GM19238 (cell line): ENCODE measurements around the gene POMC.
"Not testable (repeated sequence)": the region's sequence is repeated elsewhere in the genome, so short reads cannot be mapped to it uniquely, and the experiment has no call there.

Source experiments
- DNase-seq: peaks from one replicate; pipeline ENCODE4 v3.0.0; 2011; ENCODE audit warnings: low spot score; ENCODE audit not compliant: insufficient read length

The POMC gene

GRCh38 chr2:25132693-25133092 is 35.7 kb downstream of the POMC start:
- no peak for DNase-seq

GRCh38 chr2:25132299-25132635 is 36.1 kb downstream of the POMC start:
- no peak for DNase-seq

DNA sequence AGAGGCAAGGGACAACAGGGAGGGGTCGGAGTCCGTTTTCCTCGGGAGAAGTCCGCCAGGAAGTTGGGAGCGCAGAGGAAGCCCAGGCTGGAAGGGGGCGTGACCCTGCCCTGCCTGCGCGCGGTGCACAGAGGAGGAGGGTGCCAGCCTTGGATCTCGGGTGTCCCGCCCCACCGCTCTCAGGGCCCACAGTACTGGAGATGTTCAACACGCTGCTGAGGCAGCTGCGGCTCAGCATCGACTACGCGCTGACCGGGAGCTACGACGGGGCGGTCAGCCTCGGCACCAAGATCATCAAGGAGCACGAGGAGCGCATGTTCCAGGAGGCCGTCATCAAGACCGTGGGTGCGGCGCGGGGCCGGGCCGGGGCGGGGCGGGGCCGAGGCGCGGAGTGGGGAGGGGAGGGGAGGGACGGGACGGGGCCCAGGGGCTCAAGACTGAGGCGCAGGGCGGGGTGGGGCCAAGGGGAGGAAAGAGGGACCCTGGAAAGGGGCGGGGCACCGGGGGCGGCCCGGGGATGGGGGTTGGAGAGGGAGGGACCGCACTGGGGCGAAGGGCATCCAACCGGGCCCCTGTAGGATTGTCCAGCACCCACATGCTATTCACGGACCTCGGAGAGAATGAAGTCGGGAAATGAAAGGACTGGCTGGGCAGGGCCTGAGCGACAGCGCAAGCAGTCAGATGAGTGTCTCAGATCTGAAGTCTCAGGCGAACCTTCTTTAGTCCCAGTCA is 36.6 kb downstream of the POMC start:
- DNase-seq: no peak

GRCh38 chr2:25131253-25131566 is 37.2 kb downstream of the POMC start:
- DNase-seq: no peak

GRCh38 chr2:25129901-25130520 is 38.4 kb downstream of the POMC start:
- no peak for DNase-seq

- no peak for DNase-seq
Measured at GRCh38 chr2:25127646-25128045, 40.7 kb downstream of the POMC start.

- not testable (repeated sequence) for DNase-seq
Measured at GRCh38 chr2:25127071-25127470, 41.3 kb downstream of the POMC start.

- no peak for DNase-seq
Measured at GRCh38 chr2:25125976-25126375, 42.4 kb downstream of the POMC start.

DNA sequence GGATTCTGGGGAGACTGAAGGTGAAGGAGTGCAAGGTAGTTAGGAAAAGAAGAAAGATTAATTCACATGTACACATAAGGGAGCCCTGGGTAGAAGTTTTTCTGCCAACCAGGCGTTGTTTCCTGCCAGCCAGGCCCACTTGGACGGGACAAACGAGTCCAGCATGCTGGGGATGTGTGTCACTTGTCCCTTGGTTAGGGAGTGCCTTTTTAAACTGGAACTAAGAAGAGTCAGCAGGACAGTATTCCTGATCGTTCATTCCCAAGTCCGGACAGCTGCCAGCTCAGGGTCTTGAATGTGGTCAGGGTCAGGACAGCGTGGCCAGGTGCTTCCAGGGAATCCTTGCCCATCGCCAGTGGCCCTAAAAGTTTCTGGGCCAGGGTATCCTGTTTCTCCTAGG is 43.2 kb downstream of the POMC start:
- DNase-seq: no peak

- no peak for DNase-seq
Measured at GRCh38 chr2:25123682-25124081, 44.7 kb downstream of the POMC start.

- DNase-seq: no peak
Measured at GRCh38 chr2:25122367-25122766, 46.0 kb downstream of the POMC start.

- DNase-seq: no peak
Measured at GRCh38 chr2:25119263-25119662, 49.1 kb downstream of the POMC start.

- DNase-seq: no peak
Measured at GRCh38 chr2:25116956-25117355, 51.4 kb downstream of the POMC start.

- no peak for DNase-seq
Measured at GRCh38 chr2:25115902-25116301, 52.5 kb downstream of the POMC start.

DNA sequence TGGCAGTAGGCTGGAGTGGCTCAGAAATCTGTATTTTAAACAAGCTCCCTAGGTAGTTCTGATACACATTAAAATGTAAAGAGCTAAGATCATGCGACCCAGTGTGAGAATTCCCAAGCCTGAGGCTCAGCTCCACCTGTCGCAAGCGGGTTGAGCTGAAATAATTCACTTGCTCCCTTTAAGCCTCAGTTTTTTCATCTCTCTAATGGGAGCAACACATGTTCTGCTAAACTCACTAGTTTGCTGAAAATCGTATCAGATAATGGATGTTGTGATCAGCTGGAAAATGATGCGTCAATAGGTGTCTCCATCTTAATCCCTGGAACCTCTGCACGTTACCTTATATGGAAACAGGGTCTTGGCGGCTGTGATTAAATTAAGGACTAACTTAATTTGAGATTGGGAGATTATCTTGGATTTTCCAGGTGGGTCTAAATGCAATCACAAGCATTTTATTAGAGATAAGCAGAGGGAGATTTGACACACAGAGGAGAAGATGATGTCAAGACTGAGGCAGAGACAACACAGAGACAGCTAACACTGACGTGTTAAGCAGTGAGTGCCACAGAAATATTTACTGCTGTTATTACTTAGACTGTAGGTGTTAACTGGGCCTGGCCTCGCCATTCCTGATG is 53.0 kb downstream of the POMC start:
- no peak for DNase-seq

- no peak for DNase-seq
Measured at GRCh38 chr2:25112113-25112512, 56.3 kb downstream of the POMC start.
